Endothelial cell (in vitro differentiated cells): ENCODE measurements around the gene CNGA2. TPM values are rescaled to one million over a fixed set of nuclear protein-coding genes. Genes with fewer than 3 reads are reported as not detected.

ENCODE experiments used
- DNase-seq: peaks from one replicate; pipeline ENCODE4 v3.0.0; 2021; ENCODE audit warnings: low spot score
- H3K27ac Mint-ChIP-seq: one replicate; pipeline ENCODE4 v1.8.0; 2021; ENCODE audit warnings: mixed read lengths, inconsistent platforms; ENCODE audit not compliant: unreplicated experiment
- H3K27me3 Mint-ChIP-seq: one replicate; pipeline ENCODE4 v1.8.0; 2021; ENCODE audit warnings: mild to moderate bottlenecking, moderate library complexity, mixed read lengths, inconsistent platforms; ENCODE audit not compliant: unreplicated experiment
- H3K36me3 Mint-ChIP-seq: one replicate; pipeline ENCODE4 v1.8.0; 2021; ENCODE audit warnings: mild to moderate bottlenecking, low read depth, mixed read lengths, inconsistent platforms; ENCODE audit not compliant: unreplicated experiment
- H3K4me1 Mint-ChIP-seq: one replicate; pipeline ENCODE4 v1.8.0; 2021; ENCODE audit warnings: mild to moderate bottlenecking, mixed read lengths, inconsistent platforms; ENCODE audit not compliant: unreplicated experiment
- H3K4me3 Mint-ChIP-seq: one replicate; pipeline ENCODE4 v1.8.0; 2021; ENCODE audit warnings: mild to moderate bottlenecking, mixed read lengths, inconsistent platforms; ENCODE audit not compliant: unreplicated experiment
- H3K9me3 Mint-ChIP-seq: one replicate; pipeline ENCODE4 v1.8.0; 2021; ENCODE audit warnings: mixed read lengths, inconsistent platforms; ENCODE audit not compliant: unreplicated experiment
- CTCF ChIP-seq: fragments of 200-600 bp; sonication (generic); IDR thresholded peaks from one replicate; pipeline ENCODE4 v1.5.0; 2021; ENCODE audit warnings: antibody characterized with exemption; ENCODE audit not compliant: unreplicated experiment
- total RNA-seq: library from RNA; stranded (reverse); fragmentation: NEBNext Ultra II Directional; extraction: Animal tissue kit (Norgen Biotek cat#: 25700); gene quantifications from one replicate; pipeline ENCODE4 v1.2.1, GENCODE V29; 2021; ENCODE audit not compliant: unreplicated experiment

Gene CNGA2
- total RNA-seq, 1 donor from 2014 or later, result not detected

- no peak overlapping the region for H3K27ac Mint-ChIP-seq
- H3K36me3 Mint-ChIP-seq, result no peaks in the 10 kb centered on the region
- H3K4me3 Mint-ChIP-seq, result no peak overlapping the region
- no peaks in the 10 kb centered on the region for H3K27me3 Mint-ChIP-seq
- no peak for TF ChIP-seq CTCF
- H3K9me3 Mint-ChIP-seq, result no peaks in the 10 kb centered on the region
- no peaks in the 10 kb centered on the region for H3K4me1 Mint-ChIP-seq
- DNase-seq, result no peak
Observed at GRCh38 chrX:151736685-151737084, 2.1 kb downstream of the CNGA2 start.

GRCh38 chrX:151737494-151737893 lies 2.9 kb downstream of the CNGA2 start:
- TF ChIP-seq CTCF, result no peak
- no peaks in the 10 kb centered on the region for H3K4me1 Mint-ChIP-seq
- no peak overlapping the region for H3K4me3 Mint-ChIP-seq
- H3K36me3 Mint-ChIP-seq, result no peaks in the 10 kb centered on the region
- no peak overlapping the region for H3K27ac Mint-ChIP-seq
- H3K27me3 Mint-ChIP-seq, result no peaks in the 10 kb centered on the region
- DNase-seq, result no peak
- H3K9me3 Mint-ChIP-seq, result no peaks in the 10 kb centered on the region

GRCh38 chrX:151738751-151739150 lies 4.2 kb downstream of the CNGA2 start:
- no peak for DNase-seq
- H3K27ac Mint-ChIP-seq, result no peak overlapping the region
- no peak for TF ChIP-seq CTCF
- H3K27me3 Mint-ChIP-seq, result no peaks in the 10 kb centered on the region
- H3K9me3 Mint-ChIP-seq, result no peaks in the 10 kb centered on the region
- H3K4me3 Mint-ChIP-seq, result no peak overlapping the region
- no peaks in the 10 kb centered on the region for H3K4me1 Mint-ChIP-seq
- H3K36me3 Mint-ChIP-seq, result no peaks in the 10 kb centered on the region

GRCh38 chrX:151741606-151742005 lies 7.1 kb downstream of the CNGA2 start:
- no peak overlapping the region for H3K27ac Mint-ChIP-seq
- no peak for TF ChIP-seq CTCF
- no peak for DNase-seq
- no peaks in the 10 kb centered on the region for H3K4me1 Mint-ChIP-seq
- H3K4me3 Mint-ChIP-seq, result no peak overlapping the region
- no peaks in the 10 kb centered on the region for H3K36me3 Mint-ChIP-seq
- H3K9me3 Mint-ChIP-seq, result no peaks in the 10 kb centered on the region
- H3K27me3 Mint-ChIP-seq, result no peaks in the 10 kb centered on the region

DNA sequence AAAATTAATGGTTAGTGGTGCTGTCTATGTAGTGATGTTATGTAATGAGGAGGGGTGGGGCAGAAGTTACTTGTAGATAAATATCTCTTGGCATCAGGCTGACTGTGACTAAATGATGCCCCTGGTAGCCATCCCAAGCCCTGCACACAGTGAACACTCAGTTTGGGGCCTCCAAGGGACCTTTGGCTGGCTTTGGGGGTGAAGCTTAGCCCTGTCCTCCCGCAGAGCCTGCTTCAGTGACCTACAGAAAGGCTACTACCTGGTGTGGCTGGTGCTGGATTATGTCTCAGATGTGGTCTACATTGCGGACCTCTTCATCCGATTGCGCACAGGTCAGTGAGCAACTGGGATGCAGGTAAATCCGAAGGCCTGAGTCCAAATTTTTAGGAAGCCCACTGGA lies 7.8 kb downstream of the CNGA2 start:
- H3K36me3 Mint-ChIP-seq, result no peaks in the 10 kb centered on the region
- no peak overlapping the region for H3K27ac Mint-ChIP-seq
- TF ChIP-seq CTCF, result no peak
- no peaks in the 10 kb centered on the region for H3K4me1 Mint-ChIP-seq
- no peaks in the 10 kb centered on the region for H3K27me3 Mint-ChIP-seq
- no peaks in the 10 kb centered on the region for H3K9me3 Mint-ChIP-seq
- no peak for DNase-seq
- H3K4me3 Mint-ChIP-seq, result no peak overlapping the region
